ENCODE data around the gene MIGA2. TPM values are rescaled to one million over a fixed set of nuclear protein-coding genes. Genes with fewer than 3 reads are reported as not detected.

MIGA2 gene
- polyA plus RNA-seq, 6 donors from 2014 or later, result 2.7 to 12.8 (median 6.2) TPM

DNA sequence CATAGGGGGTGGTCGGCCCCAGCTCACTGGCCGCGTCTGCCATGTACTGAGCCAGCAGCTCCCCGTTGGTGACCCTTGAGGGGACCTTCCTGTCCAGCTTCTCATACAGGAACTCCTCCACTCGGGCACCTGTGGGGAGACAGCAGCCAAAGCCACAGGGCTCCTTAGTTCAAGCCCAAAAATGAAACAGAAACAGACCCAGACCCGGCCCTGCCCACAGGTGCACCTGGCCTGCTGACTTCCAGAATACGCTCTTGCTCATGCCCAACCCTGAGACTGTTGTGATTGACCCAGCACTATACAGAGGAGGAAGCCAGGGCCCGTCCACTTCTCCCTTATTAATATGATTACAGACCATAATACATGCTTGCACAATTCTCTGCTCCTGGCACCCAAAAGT lies 15.3 kb upstream of the MIGA2 start:
- Mint-ChIP-seq H3K4me1 (peaks cover 23 to 36% (median 24%) of the 10 kb centered on the region in 3 donors), H3K9me3 (no peaks in the 10 kb centered on the region), H3K36me3 (no peaks in the 10 kb centered on the region), H3K27me3 (no peaks in the 10 kb centered on the region), H3K4me3 (peak overlapping the region in 4 of 8 donors; percentile 42 to 54 (median 48)), H3K27ac (peak overlapping the region in 5 of 6 donors; percentile 76 to 96 (median 85))
- DNase-seq, result no peak
- peak; percentile 88 to 98 for ATAC-seq (ENCODE audit: low read depth in 2 of 2)

DNA sequence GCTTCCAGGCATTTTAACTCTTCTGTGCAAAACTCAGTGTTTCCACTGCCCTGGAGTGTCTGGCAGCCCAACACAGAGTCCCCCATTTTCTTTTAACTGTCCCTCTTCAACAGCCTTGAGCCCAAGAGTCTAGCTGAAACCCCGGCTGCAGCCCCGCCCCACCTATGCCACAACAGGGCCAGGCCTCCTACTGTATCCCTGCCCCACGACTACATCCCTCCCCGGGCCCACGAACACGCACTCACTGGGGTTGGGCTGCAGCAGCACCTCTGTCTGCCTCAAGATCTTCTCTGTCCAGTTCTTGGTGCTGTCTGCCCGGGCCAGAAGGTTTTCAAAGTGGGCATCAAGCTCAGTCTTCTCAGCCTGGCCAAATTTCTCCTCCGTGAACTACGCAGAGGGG lies 14.4 kb upstream of the MIGA2 start:
- no peak for DNase-seq
- no peaks in the 10 kb centered on the region for H3K9me3 Mint-ChIP-seq
- no peaks in the 10 kb centered on the region for H3K36me3 Mint-ChIP-seq
- peaks cover 24 to 42% (median 28%) of the 10 kb centered on the region in 3 donors for H3K4me1 Mint-ChIP-seq
- no peaks in the 10 kb centered on the region for H3K27me3 Mint-ChIP-seq
- no peak for ATAC-seq (ENCODE audit: low read depth in 2 of 2)
- peak overlapping the region in 2 of 6 donors; percentile 76 to 79 for H3K27ac Mint-ChIP-seq
- no peak overlapping the region for H3K4me3 Mint-ChIP-seq

DNA sequence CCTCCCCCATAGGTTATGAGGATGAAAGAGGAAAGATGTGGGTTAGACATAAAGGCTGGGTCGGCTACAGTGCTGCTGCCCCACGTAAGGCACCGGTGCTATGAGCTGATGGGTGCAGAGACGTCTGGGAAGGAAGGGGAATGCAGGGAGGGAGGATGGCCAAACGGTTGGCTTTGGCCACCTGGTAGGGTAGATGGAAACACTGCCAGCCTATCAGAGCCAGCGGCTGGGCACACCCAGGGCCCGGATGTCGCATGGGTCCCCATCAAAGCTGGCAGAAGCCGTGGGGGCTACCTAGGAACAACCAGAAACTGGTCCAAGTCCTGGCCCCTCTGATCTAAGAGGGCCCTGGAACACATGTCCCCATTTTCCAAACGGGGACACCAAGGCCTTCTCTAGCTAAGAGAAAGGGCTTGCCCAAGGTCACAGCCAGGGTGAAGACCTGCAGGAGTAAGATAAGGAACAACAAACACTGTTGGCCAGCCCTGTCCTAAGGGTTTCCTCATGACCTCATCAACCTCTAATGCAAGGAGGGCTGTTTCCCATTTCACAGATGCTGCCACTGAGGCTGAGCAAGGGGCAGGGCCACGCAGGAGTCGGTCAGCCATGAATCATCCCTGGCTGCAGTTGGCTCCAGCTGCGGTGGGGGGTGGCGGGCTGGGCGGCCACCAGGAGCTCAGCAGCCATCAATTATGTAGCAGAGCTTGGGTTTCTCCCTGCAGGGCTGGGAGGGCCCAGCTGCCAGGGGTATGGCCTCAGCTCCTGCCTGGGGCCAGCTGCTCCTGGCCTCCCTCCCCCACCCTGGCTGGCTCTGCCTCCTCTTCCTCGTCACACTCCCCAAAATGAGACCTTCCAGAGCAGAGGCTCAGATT lies 13.2 kb upstream of the MIGA2 start:
- Mint-ChIP-seq H3K9me3 (no peaks in the 10 kb centered on the region), H3K4me1 (peaks cover 28 to 47% (median 34%) of the 10 kb centered on the region in 3 donors), H3K27me3 (no peaks in the 10 kb centered on the region), H3K27ac (peak overlapping the region in 2 of 6 donors; percentile 76 to 95), H3K4me3 (peak overlapping the region in 1 of 8 donors; percentile 57), H3K36me3 (no peaks in the 10 kb centered on the region)
- no peak for ATAC-seq (ENCODE audit: low read depth in 2 of 2)
- DNase-seq, result no peak

DNA sequence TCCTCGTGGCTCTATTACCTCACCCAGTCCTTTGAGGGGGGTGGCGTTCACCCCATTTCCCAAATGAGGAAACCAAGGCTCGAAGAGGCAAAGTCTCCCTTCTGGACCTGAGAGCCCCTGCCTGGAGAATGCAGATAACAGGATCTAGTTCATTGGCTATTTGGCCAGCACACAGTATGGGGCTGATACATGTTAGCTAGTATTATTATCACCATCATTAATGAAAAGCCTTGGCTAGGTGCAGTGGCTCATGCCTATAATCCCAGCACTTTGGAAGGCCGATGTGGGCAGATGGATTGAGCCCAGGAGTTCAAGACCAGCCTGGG lies 12.6 kb upstream of the MIGA2 start:
- Mint-ChIP-seq H3K27me3 (no peaks in the 10 kb centered on the region), H3K36me3 (no peaks in the 10 kb centered on the region), H3K27ac (no peak overlapping the region), H3K4me3 (no peak overlapping the region), H3K4me1 (peaks cover 28 to 47% (median 34%) of the 10 kb centered on the region in 3 donors), H3K9me3 (no peaks in the 10 kb centered on the region)
- ATAC-seq (ENCODE audit: low read depth in 2 of 2), result no peak
- DNase-seq, result no peak

DNA sequence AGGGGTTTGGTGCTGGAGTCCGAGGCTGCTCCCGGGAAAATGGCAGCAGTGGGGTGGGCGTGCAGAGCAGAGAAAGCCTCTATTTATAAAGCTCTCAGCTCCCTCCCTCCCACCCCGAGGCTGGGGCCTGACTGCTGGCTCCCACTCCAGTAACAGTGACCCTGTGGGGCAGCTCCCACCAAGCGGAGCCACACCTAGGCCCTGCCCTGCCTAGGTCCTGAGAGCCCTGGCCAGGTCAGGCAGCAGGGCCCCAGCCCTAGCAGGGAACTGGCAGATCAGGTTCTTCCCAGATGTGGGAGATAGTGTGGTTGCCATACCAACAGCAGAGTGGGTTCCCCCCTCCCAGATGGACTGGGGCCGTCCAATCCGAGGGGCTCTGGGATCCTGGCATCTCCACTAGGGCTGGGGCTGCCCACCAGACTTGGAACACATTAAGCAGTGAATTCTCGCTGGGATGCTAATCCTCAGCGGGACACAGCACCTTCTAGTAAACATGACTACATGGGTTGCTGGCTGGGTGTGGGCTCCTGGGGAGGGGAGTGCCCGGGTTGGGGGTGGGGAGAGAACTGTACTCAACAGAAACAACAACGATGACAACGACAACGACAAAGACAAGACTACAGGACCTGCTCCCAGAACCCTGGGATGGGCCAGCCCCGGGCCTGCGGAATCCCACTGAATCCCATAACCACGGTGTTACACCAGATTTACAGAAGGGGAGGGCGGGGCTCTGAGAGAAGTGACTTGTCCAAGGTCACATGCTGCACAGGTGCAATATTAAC lies 9.8 kb upstream of the MIGA2 start:
- Mint-ChIP-seq H3K4me3 (peak overlapping the region in 7 of 8 donors; percentile 76 to 90 (median 83)), H3K27ac (peak overlapping the region in 4 of 6 donors; percentile 59 to 92 (median 70)), H3K36me3 (no peaks in the 10 kb centered on the region), H3K4me1 (peaks cover 28 to 34% (median 28%) of the 10 kb centered on the region in 3 donors), H3K27me3 (no peaks in the 10 kb centered on the region), H3K9me3 (no peaks in the 10 kb centered on the region)
- DNase-seq, result no peak
- no peak for ATAC-seq (ENCODE audit: low read depth in 2 of 2)

DNA sequence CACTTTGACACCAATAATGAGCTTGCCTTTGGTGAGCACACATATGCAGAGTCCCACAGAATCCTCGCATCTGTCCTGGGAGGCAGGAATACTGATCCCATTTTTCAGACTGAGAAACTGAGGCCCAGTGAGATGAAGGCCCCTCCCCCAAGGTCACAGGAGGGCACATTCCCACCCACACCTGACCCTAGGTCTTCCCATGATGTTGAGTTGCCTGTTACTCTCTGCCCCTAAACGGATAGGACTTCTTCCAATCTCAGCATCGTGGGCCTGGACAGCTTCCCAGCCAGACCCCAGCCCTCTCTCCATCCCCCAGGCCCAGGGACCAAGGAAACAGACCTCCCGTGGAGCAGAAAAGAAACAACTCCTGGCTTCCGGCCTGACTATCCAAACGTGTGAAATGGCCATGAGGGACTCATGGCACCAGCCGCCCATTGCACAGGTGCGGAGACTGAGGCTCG lies 9.2 kb upstream of the MIGA2 start:
- ATAC-seq (ENCODE audit: low read depth in 2 of 2) (no peak), DNase-seq (no peak)
- peaks cover 22 to 28% (median 23%) of the 10 kb centered on the region in 3 donors for H3K4me1 Mint-ChIP-seq
- no peaks in the 10 kb centered on the region for H3K9me3 Mint-ChIP-seq
- no peaks in the 10 kb centered on the region for H3K27me3 Mint-ChIP-seq
- no peaks in the 10 kb centered on the region for H3K36me3 Mint-ChIP-seq
- H3K27ac Mint-ChIP-seq, result peak overlapping the region; percentile 59 to 95 (median 76)
- H3K4me3 Mint-ChIP-seq, result peak overlapping the region; percentile 76 to 92 (median 84)

DNA sequence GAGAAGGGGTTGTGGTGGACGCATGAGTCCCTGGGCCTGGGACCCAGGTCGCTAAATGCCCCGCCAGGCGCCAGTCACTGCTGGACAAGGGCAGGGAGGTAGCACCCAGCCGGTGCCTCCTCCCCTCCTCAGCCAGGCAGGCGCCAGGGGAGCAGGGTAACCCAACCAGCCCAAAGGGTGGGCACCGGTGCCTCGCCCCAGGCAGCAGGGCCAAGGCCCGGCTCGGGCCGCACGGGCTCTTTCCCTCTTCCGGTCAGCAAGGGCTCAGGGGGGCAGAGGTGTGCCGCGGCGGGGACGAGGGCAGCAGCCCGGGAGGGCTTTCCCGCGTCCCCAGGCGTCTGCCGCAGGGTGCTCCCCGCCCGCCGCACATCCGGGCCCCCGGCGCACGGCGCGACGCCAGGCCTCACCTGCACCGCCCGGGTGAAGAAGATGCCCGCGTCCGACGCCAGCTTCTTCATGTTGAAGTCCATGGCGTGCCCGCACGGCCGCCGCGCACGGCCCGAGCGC lies 8.7 kb upstream of the MIGA2 start:
- DNase-seq (peak; percentile 26), ATAC-seq (ENCODE audit: low read depth in 2 of 2) (peak; percentile 74 to 78)
- peak overlapping the region; percentile 76 to 92 (median 84) for H3K4me3 Mint-ChIP-seq
- H3K4me1 Mint-ChIP-seq, result peaks cover 20 to 23% (median 22%) of the 10 kb centered on the region in 3 donors
- peak overlapping the region in 2 of 6 donors; percentile 59 to 72 for H3K27ac Mint-ChIP-seq
- no peaks in the 10 kb centered on the region for H3K9me3 Mint-ChIP-seq
- H3K36me3 Mint-ChIP-seq, result no peaks in the 10 kb centered on the region
- no peaks in the 10 kb centered on the region for H3K27me3 Mint-ChIP-seq

DNA sequence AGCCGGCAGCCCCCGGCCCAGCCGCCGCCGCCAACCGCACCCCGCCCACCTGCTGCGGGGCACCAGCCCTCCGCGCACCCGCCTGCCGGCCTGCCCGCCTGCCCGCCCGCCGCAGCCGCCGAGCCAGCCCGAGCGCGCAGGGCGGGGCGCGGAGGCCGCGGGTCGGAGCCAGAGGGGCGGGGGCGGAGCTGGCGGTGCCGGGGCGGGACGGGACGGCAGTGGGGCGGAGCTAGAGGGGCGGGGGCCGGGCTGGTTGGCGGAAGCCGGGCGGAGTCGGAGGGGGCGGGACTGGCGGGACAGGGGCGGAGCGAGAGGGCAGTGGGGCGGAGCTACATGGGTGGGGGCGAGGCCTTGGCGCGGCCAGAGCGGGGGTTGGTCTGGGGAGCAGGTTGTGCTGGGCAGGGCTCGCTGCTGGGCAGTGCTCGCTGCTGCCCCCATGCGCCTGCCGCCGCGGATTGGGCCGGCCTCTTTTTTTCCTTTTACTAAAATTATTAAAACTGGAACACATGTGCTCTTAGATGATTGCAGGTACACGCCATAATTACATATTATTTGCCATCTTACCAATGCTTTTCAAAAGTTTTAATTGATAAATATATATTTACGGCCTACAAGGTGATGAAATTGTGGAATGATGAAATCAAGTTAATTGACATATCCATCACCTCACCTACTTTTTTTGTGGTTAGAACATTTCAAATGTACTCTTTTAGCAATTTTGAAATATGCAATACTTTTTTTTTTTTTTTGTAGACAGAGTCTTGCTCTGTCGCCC lies 8.0 kb upstream of the MIGA2 start, which contains the start of gene SH3GLB2:
Gene SH3GLB2 (minus strand): TSS at position 140 of the 775 bp plus-strand sequence. CDS start 177 bp downstream, outside the sequence.
- ATAC-seq (ENCODE audit: low read depth in 2 of 2), result peak; percentile 77 to 80
- Mint-ChIP-seq H3K27ac (peak within 1 kb of the TSS; percentile 59 to 95 (median 76)), H3K4me3 (peak within 1 kb of the TSS; percentile 76 to 92 (median 84)), H3K36me3 (no peaks in the 10 kb centered on the region), H3K4me1 (peaks cover 17 to 22% (median 21%) of the 10 kb centered on the region in 3 donors), H3K9me3 (no peaks in the 10 kb centered on the region), H3K27me3 (no peaks in the 10 kb centered on the region)
- DNase-seq, result peak; percentile 84

DNA sequence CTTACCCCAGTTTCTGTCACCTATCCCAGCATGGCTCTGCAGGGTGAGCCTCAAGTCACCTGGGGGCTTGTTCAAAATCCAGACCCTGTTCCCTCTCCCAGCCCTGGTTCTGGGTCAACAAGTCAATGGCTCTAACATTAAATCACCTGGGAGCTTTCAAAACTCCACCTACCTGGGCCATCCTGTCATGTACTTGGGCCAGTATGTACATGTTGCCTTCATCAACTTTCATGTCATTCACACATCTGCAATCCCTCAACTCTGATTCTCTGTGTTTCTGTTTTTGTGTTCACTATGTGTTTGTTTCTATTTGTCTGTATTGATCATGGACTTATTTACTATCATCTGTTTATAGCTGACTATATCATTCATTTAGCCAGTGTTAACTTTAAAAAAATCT lies 6.2 kb upstream of the MIGA2 start:
- no peak overlapping the region for H3K27ac Mint-ChIP-seq
- H3K4me1 Mint-ChIP-seq, result peaks cover 17 to 20% (median 19%) of the 10 kb centered on the region in 3 donors
- no peaks in the 10 kb centered on the region for H3K27me3 Mint-ChIP-seq
- peak overlapping the region in 5 of 8 donors; percentile 3 to 77 (median 14) for H3K4me3 Mint-ChIP-seq
- DNase-seq (no peak), ATAC-seq (ENCODE audit: low read depth in 2 of 2) (no peak)
- H3K9me3 Mint-ChIP-seq, result no peaks in the 10 kb centered on the region
- H3K36me3 Mint-ChIP-seq, result no peaks in the 10 kb centered on the region

DNA sequence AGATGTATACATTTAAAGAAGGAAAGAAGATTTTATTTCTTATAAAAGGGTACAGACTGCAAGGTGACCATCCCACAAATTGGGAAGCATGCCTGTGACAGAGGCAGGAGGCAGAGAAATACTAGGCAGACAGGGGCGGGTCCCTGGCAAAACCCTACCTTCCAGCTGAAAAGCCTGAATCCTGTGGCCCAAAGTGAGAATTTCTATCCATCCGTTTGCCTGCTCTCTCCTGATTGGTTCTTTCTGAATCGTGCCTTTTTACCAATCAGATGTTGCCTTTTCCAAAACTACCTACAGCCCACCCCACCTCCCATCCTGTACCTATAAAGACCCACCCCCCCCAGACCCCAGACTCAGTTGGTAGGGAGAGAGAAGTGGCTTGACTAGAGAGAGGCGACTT lies 4.9 kb upstream of the MIGA2 start:
- no peaks in the 10 kb centered on the region for H3K27me3 Mint-ChIP-seq
- no peaks in the 10 kb centered on the region for H3K36me3 Mint-ChIP-seq
- peaks cover 17 to 21% (median 19%) of the 10 kb centered on the region in 3 donors for H3K4me1 Mint-ChIP-seq
- ATAC-seq (ENCODE audit: low read depth in 2 of 2), result no peak
- DNase-seq, result no peak
- no peak overlapping the region for H3K4me3 Mint-ChIP-seq
- H3K9me3 Mint-ChIP-seq, result no peaks in the 10 kb centered on the region
- no peak overlapping the region for H3K27ac Mint-ChIP-seq

DNA sequence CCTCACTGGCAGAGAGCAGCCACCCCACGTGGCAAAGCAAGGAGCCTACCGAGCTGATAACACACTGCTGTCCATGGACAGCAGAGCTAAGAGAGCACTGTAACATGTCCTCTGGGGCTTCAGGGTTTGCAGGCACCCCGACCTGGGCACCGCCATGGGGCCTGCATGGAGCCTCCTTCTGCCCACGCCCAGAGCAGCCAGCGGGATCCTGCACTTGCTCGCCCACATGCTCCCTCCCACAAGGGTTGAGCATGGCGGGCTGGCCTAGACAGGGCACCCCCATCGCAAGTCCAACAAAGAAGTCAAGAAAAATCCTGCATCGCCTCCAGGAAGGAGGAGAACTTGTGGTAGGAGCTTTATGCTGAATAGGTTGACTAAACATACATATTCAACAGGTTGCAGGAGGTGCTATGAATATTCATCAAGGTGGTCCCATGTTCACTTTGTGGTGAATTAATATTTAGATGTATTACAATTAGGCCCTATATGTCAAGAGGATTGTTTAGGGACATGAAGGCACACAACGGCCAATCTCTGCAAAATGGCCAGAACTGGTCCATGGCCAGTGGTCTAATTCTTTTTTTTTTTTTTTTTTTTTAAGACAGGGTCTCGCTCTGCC lies 3.8 kb upstream of the MIGA2 start:
- DNase-seq, result no peak
- H3K4me1 Mint-ChIP-seq, result peaks cover 19 to 24% (median 22%) of the 10 kb centered on the region in 3 donors
- no peaks in the 10 kb centered on the region for H3K36me3 Mint-ChIP-seq
- H3K27ac Mint-ChIP-seq, result peak overlapping the region in 1 of 6 donors; percentile 76
- ATAC-seq (ENCODE audit: low read depth in 2 of 2), result no peak
- H3K9me3 Mint-ChIP-seq, result no peaks in the 10 kb centered on the region
- H3K4me3 Mint-ChIP-seq, result peak overlapping the region in 1 of 8 donors; percentile 36
- no peaks in the 10 kb centered on the region for H3K27me3 Mint-ChIP-seq

DNA sequence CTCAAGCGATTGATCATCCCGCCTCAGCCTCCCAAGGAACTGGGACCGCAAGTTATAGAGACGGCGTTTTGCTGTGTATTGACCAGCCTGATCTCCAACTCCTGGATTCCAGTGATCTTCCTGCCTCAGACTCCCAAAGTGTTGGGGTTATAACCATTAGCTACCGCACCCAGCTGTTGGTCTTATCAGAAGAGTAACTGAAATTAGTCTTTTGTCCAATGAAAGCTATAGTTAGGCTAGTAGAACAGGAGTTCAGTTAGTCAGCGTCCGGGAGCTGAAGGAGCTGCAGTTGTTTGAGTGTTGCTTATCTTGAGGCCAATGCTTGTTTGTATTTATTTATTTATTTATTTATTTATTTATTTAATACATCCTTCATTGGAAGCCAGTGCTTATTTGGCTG lies 3.2 kb upstream of the MIGA2 start:
- ATAC-seq (ENCODE audit: low read depth in 2 of 2) (no peak), DNase-seq (no peak)
- Mint-ChIP-seq H3K9me3 (no peaks in the 10 kb centered on the region), H3K4me1 (peaks cover 25 to 30% (median 26%) of the 10 kb centered on the region in 3 donors), H3K27ac (no peak overlapping the region), H3K36me3 (no peaks in the 10 kb centered on the region), H3K4me3 (no peak overlapping the region), H3K27me3 (no peaks in the 10 kb centered on the region)
